H1 (cell line): ENCODE measurements around the gene SPOCK1. TPM values are rescaled to one million over a fixed set of nuclear protein-coding genes. Genes with fewer than 3 reads are reported as not detected.

Experiments used
- CTCF ChIA-PET: fragments of 300-600 bp; sonication (Branson Sonifier 250); formaldehyde crosslinking; loops from one replicate; lab custom pipeline; 2021; ENCODE audit not compliant: partially characterized antibody; lab: Charles Lee
- POLR2A ChIA-PET: fragments of 300-600 bp; sonication (Branson Sonifier 250); formaldehyde crosslinking; loops from one replicate; lab custom pipeline; 2021; ENCODE audit warnings: inconsistent platforms; ENCODE audit not compliant: partially characterized antibody; lab: Charles Lee
- DNase-seq, 2 experiments: peaks; one replicate each; pipeline versions ENCODE4 v3.0.0 to v3.0.0-alpha.2; 2010 to 2022; ENCODE audit warnings: low spot score in 2 of 2, low read depth in 1 of 2, mixed read lengths in 1 of 2
- FAIRE-seq: peaks from 2 replicates; lab custom pipeline; 2011; peaks lifted over from hg19 to GRCh38; lab: Jason Lieb, UNC
- H2AFZ ChIP-seq: 2 replicates; pipeline ENCODE4 v1.8.1; 2012; ENCODE audit warnings: low read length, inconsistent platforms
- H2AK5ac ChIP-seq: 2 replicates; pipeline ENCODE4 v1.6.1; 2013; ENCODE audit warnings: low read depth, low read length
- H2BK120ac ChIP-seq: replicated peaks from 2 replicates; pipeline ENCODE3; 2013; ENCODE audit warnings: low read depth, low read length, inconsistent platforms
- H2BK12ac ChIP-seq: 2 replicates; pipeline ENCODE4 v1.6.1; 2013; ENCODE audit warnings: low read depth, low read length
- H2BK15ac ChIP-seq: 2 replicates; pipeline ENCODE4 v1.6.1; 2013; ENCODE audit warnings: low read length
- H2BK20ac ChIP-seq: 2 replicates; pipeline ENCODE4 v1.6.1; 2013; ENCODE audit warnings: low read length
- H2BK5ac ChIP-seq: 2 replicates; pipeline ENCODE4 v1.6.1; 2013; ENCODE audit warnings: low read depth, low read length
- H3K14ac ChIP-seq: 2 replicates; pipeline ENCODE4 v1.6.1; 2013; ENCODE audit warnings: inconsistent platforms; ENCODE audit not compliant: insufficient read length
- H3K18ac ChIP-seq: 2 replicates; pipeline ENCODE4 v1.6.1; 2013; ENCODE audit warnings: low read length; ENCODE audit errors: extremely low read depth
- H3K23ac ChIP-seq: 2 replicates; pipeline ENCODE4 v1.6.1; 2013; ENCODE audit warnings: inconsistent platforms; ENCODE audit not compliant: insufficient read length
- H3K23me2 ChIP-seq: 2 replicates; pipeline ENCODE4 v1.6.1; 2013; ENCODE audit warnings: low read depth, low read length
- H3K27ac ChIP-seq: 2 replicates; pipeline ENCODE4 v1.6.1; 2011; ENCODE audit warnings: low read depth, low read length, inconsistent platforms
- H3K27me3 ChIP-seq, 4 experiments: replicated peaks in 1 of 4; 1 replicate in 1 of 4; 2 replicates in 3 of 4; pipeline versions ENCODE4 v1.6.1 to v1.8.1; 2011 to 2013; ENCODE audit warnings: low read length in 3 of 4, mild to moderate bottlenecking in 3 of 4, inconsistent platforms in 2 of 4, mixed read lengths in 2 of 4, moderate library complexity in 1 of 4; ENCODE audit not compliant: control insufficient read depth in 3 of 4, insufficient read depth in 3 of 4; ENCODE audit errors: extremely low read depth in 1 of 4
- H3K36me3 ChIP-seq, 4 experiments: 2 replicates each; pipeline versions ENCODE4 v1.6.1 to v1.8.1; 2011 to 2013; ENCODE audit warnings: mild to moderate bottlenecking in 4 of 4, low read length in 3 of 4, moderate library complexity in 2 of 4, control low read depth in 1 of 4, inconsistent platforms in 1 of 4; ENCODE audit not compliant: insufficient read depth in 4 of 4, control insufficient read depth in 2 of 4
- H3K4ac ChIP-seq: replicated peaks from 2 replicates; pipeline ENCODE3; 2013; ENCODE audit warnings: low read length, low read depth, mixed read lengths, inconsistent platforms; ENCODE audit not compliant: insufficient read length
- H3K4me1 ChIP-seq, 4 experiments: replicated peaks in 1 of 4; 1 replicate in 1 of 4; 2 replicates in 3 of 4; pipeline versions ENCODE4 v1.6.1 to v1.8.1; 2011 to 2013; ENCODE audit warnings: low read length in 3 of 4, inconsistent platforms in 2 of 4, mixed read lengths in 1 of 4; ENCODE audit not compliant: insufficient read depth in 4 of 4, control insufficient read depth in 3 of 4
- H3K4me2 ChIP-seq, 2 experiments: 2 replicates each; pipeline versions ENCODE4 v1.6.1 to v1.8.1; 2011 to 2013; ENCODE audit warnings: low read depth in 2 of 2, low read length in 2 of 2, control low read depth in 1 of 2, inconsistent platforms in 1 of 2, mild to moderate bottlenecking in 1 of 2; ENCODE audit not compliant: insufficient read depth in 1 of 2
- H3K4me3 ChIP-seq, 4 experiments: fragments of 200-600, 300-600 bp in 1 of 4; sonication (generic), shearing (Covaris generic), sonication (Bioruptor Twin) in 1 of 4; 2 replicates each; pipeline versions ENCODE4 v1.5.1 to v1.8.1; 2011 to 2016; ENCODE audit warnings: low read length in 4 of 4, low read depth in 3 of 4, control low read depth in 2 of 4, inconsistent platforms in 2 of 4, mild to moderate bottlenecking in 2 of 4, mixed read lengths in 1 of 4, moderate library complexity in 1 of 4; ENCODE audit not compliant: insufficient read depth in 2 of 4; ENCODE audit errors: extremely low read depth in 1 of 4
- H3K56ac ChIP-seq: replicated peaks from 2 replicates; pipeline ENCODE3; 2013; ENCODE audit warnings: low read depth, mild to moderate bottlenecking, mixed read lengths, low read length, inconsistent platforms; ENCODE audit not compliant: insufficient read length
- H3K79me1 ChIP-seq: 2 replicates; pipeline ENCODE4 v1.6.1; 2013; ENCODE audit warnings: low read depth, low read length, control low read depth
- H3K79me2 ChIP-seq, 2 experiments: 2 replicates each; pipeline versions ENCODE4 v1.6.1 to v1.8.1; 2012 to 2013; ENCODE audit warnings: low read length in 2 of 2, mild to moderate bottlenecking in 2 of 2, inconsistent platforms in 1 of 2; ENCODE audit not compliant: insufficient read depth in 2 of 2, control insufficient read depth in 1 of 2
- H3K9ac ChIP-seq, 4 experiments: replicated peaks in 1 of 4; 1 replicate in 1 of 4; 2 replicates in 3 of 4; pipeline versions ENCODE4 v1.6.1 to v1.8.1; 2011 to 2013; ENCODE audit warnings: low read depth in 3 of 4, low read length in 3 of 4, control low read depth in 2 of 4, mild to moderate bottlenecking in 2 of 4, moderate library complexity in 2 of 4, inconsistent platforms in 1 of 4; ENCODE audit errors: extremely low read depth in 1 of 4
- H3K9me3 ChIP-seq, 2 experiments: 2 replicates each; pipeline versions ENCODE4 v1.6.1 to v1.8.1; 2012 to 2013; ENCODE audit warnings: mild to moderate bottlenecking in 2 of 2, moderate library complexity in 2 of 2, control low read depth in 1 of 2, inconsistent platforms in 1 of 2, low read depth in 1 of 2, low read length in 1 of 2, mixed read lengths in 1 of 2; ENCODE audit not compliant: insufficient read depth in 2 of 2
- H4K20me1 ChIP-seq, 2 experiments: replicated peaks in 1 of 2; 2 replicates each; pipeline versions ENCODE3 to v1.8.1; 2011 to 2013; ENCODE audit warnings: inconsistent platforms in 2 of 2, low read length in 2 of 2, mild to moderate bottlenecking in 1 of 2; ENCODE audit not compliant: insufficient read depth in 2 of 2, control insufficient read depth in 1 of 2
- H4K5ac ChIP-seq: 2 replicates; pipeline ENCODE4 v1.6.1; 2013; ENCODE audit warnings: low read length, low read depth, mixed read lengths, inconsistent platforms; ENCODE audit not compliant: insufficient read length
- H4K8ac ChIP-seq: 2 replicates; pipeline ENCODE4 v1.8.0; 2013; ENCODE audit warnings: mild to moderate bottlenecking, moderate library complexity, low read length, inconsistent platforms; ENCODE audit not compliant: insufficient read depth; ENCODE audit errors: extremely low read depth
- H4K91ac ChIP-seq: replicated peaks from 2 replicates; pipeline ENCODE3; 2013; ENCODE audit warnings: low read length, mixed read lengths, inconsistent platforms; ENCODE audit not compliant: insufficient read length
- ATF3 ChIP-seq: IDR thresholded peaks from 2 replicates; pipeline ENCODE4 v1.6.1; 2011; ENCODE audit warnings: low read depth, mild to moderate bottlenecking, low read length; ENCODE audit not compliant: insufficient read depth
- CEBPB ChIP-seq: IDR thresholded peaks from 2 replicates; pipeline ENCODE4 v1.6.1; 2012; ENCODE audit warnings: low read depth, low read length
- CREB1 ChIP-seq: IDR thresholded peaks from 2 replicates; pipeline ENCODE4 v1.6.1; 2012; ENCODE audit warnings: inconsistent platforms
- GABPA ChIP-seq: IDR thresholded peaks from 2 replicates; pipeline ENCODE4 v1.6.1; 2011; ENCODE audit warnings: mild to moderate bottlenecking, low read length, moderate library complexity, borderline replicate concordance; ENCODE audit not compliant: insufficient read depth
- GTF2F1 ChIP-seq: IDR thresholded peaks from 2 replicates; pipeline ENCODE4 v1.6.1; 2012; ENCODE audit warnings: low read depth, low read length, improper control_type of control experiment, borderline replicate concordance
- PHF8 ChIP-seq: fragments of 200-600 bp; sonication (generic); conservative IDR thresholded peaks from 2 replicates; pipeline ENCODE4 v1.7.1; 2012; ENCODE audit warnings: low read depth, mild to moderate bottlenecking, inconsistent platforms, low read length, moderate library complexity
- POLR2AphosphoS5 ChIP-seq: IDR thresholded peaks from 2 replicates; pipeline ENCODE4 v1.6.1; 2011; ENCODE audit warnings: low read depth, low read length
- RAD21 ChIP-seq, 2 experiments: IDR thresholded peaks in 1 of 2; conservative IDR thresholded peaks in 1 of 2; 2 replicates each; pipeline ENCODE4 v1.6.1; 2011; ENCODE audit warnings: low read depth in 2 of 2, low read length in 2 of 2, improper control_type of control experiment in 1 of 2, inconsistent platforms in 1 of 2, mild to moderate bottlenecking in 1 of 2, moderate library complexity in 1 of 2
- RBBP5 ChIP-seq: IDR thresholded peaks from 2 replicates; pipeline ENCODE4 v1.7.1; 2012; ENCODE audit warnings: low read depth, mild to moderate bottlenecking, inconsistent platforms, low read length, moderate library complexity, borderline replicate concordance
- SIX5 ChIP-seq: IDR thresholded peaks from 2 replicates; pipeline ENCODE4 v1.6.1; 2011; ENCODE audit warnings: mild to moderate bottlenecking, low read depth, low read length
- SP4 ChIP-seq: IDR thresholded peaks from 2 replicates; pipeline ENCODE4 v1.6.1; 2012; ENCODE audit warnings: low read length, inconsistent platforms
- TCF12 ChIP-seq: IDR thresholded peaks from 2 replicates; pipeline ENCODE4 v1.6.1; 2011; ENCODE audit warnings: low read depth, mild to moderate bottlenecking, low read length
- ZNF274 ChIP-seq: IDR thresholded peaks from 2 replicates; pipeline ENCODE4 v1.7.0; 2012; ENCODE audit warnings: low read length, borderline replicate concordance; ENCODE audit errors: extremely low read depth
- WGBS, 2 experiments: shearing (Covaris generic) in 1 of 2; methylation state at CpG; one replicate each; pipeline versions ENCODE4 v1.1.6 to v1.1.7; 2013 to 2015; ENCODE audit warnings: low lambda C conversion rate in 2 of 2, mixed read lengths in 2 of 2, inconsistent platforms in 1 of 2, low coverage in 1 of 2, missing lambda C conversion rate in 1 of 2; ENCODE audit not compliant: insufficient replicate concordance in 2 of 2, insufficient coverage in 1 of 2, insufficient read length in 1 of 2; ENCODE audit errors: extremely low coverage in 1 of 2, missing lambda C conversion rate in 1 of 2; 5-methylcytosine and 5-hydroxymethylcytosine counted together
- polyA plus RNA-seq, 7 experiments: library from polyadenylated mRNA; depleted of rRNA in 3 of 7; stranded (reverse) in 5 of 7; unstranded in 2 of 7; fragments of >200 nt in 5 of 7; fragments of 200-250 nt in 2 of 7; gene quantifications; 1 replicate in 5 of 7; 2 replicates in 1 of 7; 4 replicates in 1 of 7; pipeline versions ENCODE4 v1.2.1 to v1.2.3, GENCODE V29; 2011 to 2013; ENCODE audit warnings: missing spikeins in 2 of 7, mixed read lengths in 2 of 7
- total RNA-seq: library from RNA; stranded (reverse); fragmentation: NEBNext Ultra II Directional; extraction: Animal tissue kit (Norgen Biotek cat#: 25700); gene quantifications from 2 replicates; pipeline ENCODE4 v1.2.1, GENCODE V29; 2021
- TF ChIP-seq, protein P1 (sequence below): IDR thresholded peaks from 2 replicates; pipeline ENCODE4 v1.6.1; 2012; ENCODE audit warnings: inconsistent platforms

SPOCK1 gene
- total and polyA plus RNA-seq, 2 of the 8 experiments (the other 6 are each of a cell fraction or from before 2014, with no cell fraction given): 6.9 to 18.1 TPM

GRCh38 chr5:137312011-137312410 is 187.1 kb downstream of the SPOCK1 start:
- Histone ChIP-seq H4K5ac (no peak overlapping the region), H3K79me1 (no peaks in the 10 kb centered on the region), H3K14ac (no peak overlapping the region), H3K9ac (no peak overlapping the region; a peak in 1 of 7 replicates), H2AFZ (no peak overlapping the region), H3K9me3 (no peaks in the 10 kb centered on the region), H3K4me1 (peaks cover 0 to 16% (median 4%) of the 10 kb centered on the region in 4 experiments), H2BK12ac (no peak overlapping the region), H3K56ac (no peak overlapping the region), H3K36me3 (no peaks in the 10 kb centered on the region), H3K23ac (no peak overlapping the region), H3K23me2 (no peaks in the 10 kb centered on the region), H3K4me2 (no peak overlapping the region; a peak in 1 of 4 replicates), H3K4me3 (no peak overlapping the region), H4K20me1 (no peaks in the 10 kb centered on the region), H4K91ac (no peak overlapping the region), H3K27me3 (no peaks in the 10 kb centered on the region; a peak in 1 of 7 replicates), H2BK5ac (no peak overlapping the region; the same call in 1 of the 2 replicates), H3K4ac (no peak overlapping the region), H2BK120ac (no peak overlapping the region), H3K27ac (no peak overlapping the region), H3K79me2 (no peaks in the 10 kb centered on the region), H2AK5ac (no peak overlapping the region), H2BK15ac (no peak overlapping the region), H2BK20ac (no peak overlapping the region), H4K8ac (no peak overlapping the region), H3K18ac (no peak overlapping the region)
- 54% methylated on average over 2 of the region's 2 CpGs; no CpG with 5 or more reads in 1 of the 2 experiments for WGBS, 2 experiments
- FAIRE-seq (no peak), DNase-seq (no peak)
- CTCF ChIA-PET: interaction anchor here (0.5 to 1.2 kb wide), 4 partner anchors 8 to 68 kb away, joined by 3 to 5 read pairs (median 4); no protein-coding TSS in a partner anchor
- POLR2A ChIA-PET: no interaction called here
- TF ChIP-seq PHF8 (no peak), POLR2AphosphoS5 (no peak), GABPA (no peak), ATF3 (no peak), ZNF274 (no peak), RBBP5 (no peak), CEBPB (no peak), GTF2F1 (no peak), SIX5 (no peak), TCF12 (no peak), RAD21 (IDR thresholded peaks at IDR 0.05 in 1 of 2, conservative IDR thresholded peaks at IDR 0.05 in 1 of 2; ENCODE audit: low read depth in 2 of 2, low read length in 2 of 2) (no peak), CREB1 (no peak), SP4 (no peak)
- TF ChIP-seq, protein P1, sequence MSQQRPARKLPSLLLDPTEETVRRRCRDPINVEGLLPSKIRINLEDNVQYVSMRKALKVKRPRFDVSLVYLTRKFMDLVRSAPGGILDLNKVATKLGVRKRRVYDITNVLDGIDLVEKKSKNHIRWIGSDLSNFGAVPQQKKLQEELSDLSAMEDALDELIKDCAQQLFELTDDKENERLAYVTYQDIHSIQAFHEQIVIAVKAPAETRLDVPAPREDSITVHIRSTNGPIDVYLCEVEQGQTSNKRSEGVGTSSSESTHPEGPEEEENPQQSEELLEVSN: no peak
